ENCODE results near the gene IL36RN.

DNA sequence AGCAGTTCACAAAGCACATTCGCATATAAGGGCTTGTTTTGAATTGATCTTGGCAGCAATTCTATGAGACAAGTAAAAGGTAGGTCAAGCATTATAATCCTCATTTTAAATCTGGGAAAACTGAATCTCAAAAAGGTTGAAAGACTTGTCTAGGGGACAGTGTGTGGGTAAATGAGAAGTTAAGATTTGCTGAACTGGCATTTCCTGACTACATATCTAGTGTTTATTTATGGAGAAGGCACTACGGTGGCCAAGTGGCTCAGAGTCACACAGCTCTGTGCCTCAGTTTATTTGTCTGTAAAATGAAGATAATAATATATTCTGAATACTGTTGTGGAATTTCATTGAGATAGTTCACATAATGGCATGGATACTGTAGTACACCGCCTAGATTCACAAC, 52.1 kb downstream of the IL36RN start:
- TF ChIP-seq, protein P1, sequence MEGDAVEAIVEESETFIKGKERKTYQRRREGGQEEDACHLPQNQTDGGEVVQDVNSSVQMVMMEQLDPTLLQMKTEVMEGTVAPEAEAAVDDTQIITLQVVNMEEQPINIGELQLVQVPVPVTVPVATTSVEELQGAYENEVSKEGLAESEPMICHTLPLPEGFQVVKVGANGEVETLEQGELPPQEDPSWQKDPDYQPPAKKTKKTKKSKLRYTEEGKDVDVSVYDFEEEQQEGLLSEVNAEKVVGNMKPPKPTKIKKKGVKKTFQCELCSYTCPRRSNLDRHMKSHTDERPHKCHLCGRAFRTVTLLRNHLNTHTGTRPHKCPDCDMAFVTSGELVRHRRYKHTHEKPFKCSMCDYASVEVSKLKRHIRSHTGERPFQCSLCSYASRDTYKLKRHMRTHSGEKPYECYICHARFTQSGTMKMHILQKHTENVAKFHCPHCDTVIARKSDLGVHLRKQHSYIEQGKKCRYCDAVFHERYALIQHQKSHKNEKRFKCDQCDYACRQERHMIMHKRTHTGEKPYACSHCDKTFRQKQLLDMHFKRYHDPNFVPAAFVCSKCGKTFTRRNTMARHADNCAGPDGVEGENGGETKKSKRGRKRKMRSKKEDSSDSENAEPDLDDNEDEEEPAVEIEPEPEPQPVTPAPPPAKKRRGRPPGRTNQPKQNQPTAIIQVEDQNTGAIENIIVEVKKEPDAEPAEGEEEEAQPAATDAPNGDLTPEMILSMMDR (IDR thresholded peaks at IDR 0.05; ENCODE audit: low read depth, low read length): no peak
- TF ChIP-seq EZH2phosphoT487 (IDR thresholded peaks at IDR 0.05; ENCODE audit: low read depth): no peak
